Activated T-helper 1 cell treated with Interleukin-2 at 50 U/mL for 16 hours (primary cell): ENCODE results near the gene SERPINB1.
A peak's percentile ranks its signal among the peaks of the same experiment; 100 is the strongest.
"Not testable (repeated sequence)": the region's sequence is repeated elsewhere in the genome, so short reads cannot be mapped to it uniquely, and the experiment has no call there.

Experiments
- DNase-seq: peaks from one replicate; pipeline ENCODE4 v3.0.0-alpha.2; 2020; ENCODE audit warnings: low read depth

Gene SERPINB1

DNA sequence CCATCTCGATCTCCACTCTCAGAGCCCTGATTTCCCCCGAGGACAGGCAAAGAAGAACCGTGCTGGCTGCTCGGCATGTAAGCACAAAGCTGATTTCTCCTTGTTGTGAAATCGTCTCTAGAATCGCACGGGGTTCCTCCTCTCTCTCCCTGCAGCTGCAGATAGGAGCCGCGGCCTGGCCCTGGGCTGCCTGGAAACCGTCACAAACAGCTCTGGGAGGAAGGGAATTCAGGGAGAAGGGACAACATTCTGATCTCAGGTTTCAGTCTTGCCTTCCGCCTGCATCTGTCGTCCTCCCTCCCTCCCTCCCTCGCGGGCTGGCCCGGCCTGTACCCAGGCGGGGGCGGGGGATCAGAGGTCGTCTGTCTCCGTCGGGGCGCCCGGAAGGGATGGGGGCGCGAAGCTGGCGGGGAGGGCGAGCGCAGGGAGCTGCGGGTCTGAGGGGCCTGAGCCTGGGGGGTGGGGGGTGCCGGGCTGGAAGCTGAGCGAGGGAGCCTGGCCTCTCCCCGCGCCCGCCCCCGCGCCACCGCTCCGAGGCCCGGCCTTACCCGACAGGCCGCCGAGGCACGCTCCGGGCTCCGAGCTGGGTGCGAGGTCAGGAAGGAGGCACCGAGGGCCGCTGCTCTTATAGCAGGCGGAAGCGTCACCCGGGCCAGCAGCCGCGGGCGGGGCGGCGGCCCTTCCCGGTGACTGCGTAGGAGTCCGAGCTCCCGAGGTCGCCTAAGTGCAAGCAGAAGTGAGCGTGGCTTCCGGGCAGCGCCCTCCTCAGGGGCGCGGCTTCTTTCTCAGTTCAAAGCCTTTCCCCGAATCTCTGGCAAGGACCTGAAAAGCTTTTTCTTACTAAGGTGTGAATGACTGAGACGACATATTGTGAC, at the start of gene SERPINB1:
SERPINB1 (minus strand) TSS at position 600 of the 875 bp plus-strand sequence. CDS start 1,277 bp downstream, outside the sequence.
- DNase-seq = peak; percentile 59

- DNase-seq = no peak
Measured at GRCh38 chr6:2890976-2891767, 49.5 kb upstream of the SERPINB1 start.

- no peak for DNase-seq
Measured at GRCh38 chr6:2885967-2886735, 44.5 kb upstream of the SERPINB1 start.

DNA sequence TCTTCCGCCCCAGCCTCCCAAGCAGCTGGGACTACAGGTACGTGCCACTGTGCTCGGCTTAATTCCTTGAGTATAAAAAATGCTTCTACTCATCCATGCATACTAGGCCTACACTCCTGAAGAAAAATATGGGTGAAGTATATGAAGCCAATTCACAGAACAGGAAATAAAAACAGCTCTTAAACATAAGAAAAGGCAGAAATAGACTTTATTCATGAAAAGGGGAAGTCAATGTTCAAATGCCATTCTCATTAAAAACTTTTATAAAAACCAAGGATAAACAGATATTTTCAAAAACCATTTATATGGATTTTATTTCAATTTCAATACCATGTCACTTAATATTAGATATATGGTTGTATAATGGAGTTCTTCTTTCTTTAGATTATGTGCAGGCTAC, 43.1 kb upstream of the SERPINB1 start:
- no peak for DNase-seq

- DNase-seq = no peak
Measured at GRCh38 chr6:2883673-2884072, 42.0 kb upstream of the SERPINB1 start.

- no peak for DNase-seq
Measured at GRCh38 chr6:2881423-2881822, 39.8 kb upstream of the SERPINB1 start.

DNA sequence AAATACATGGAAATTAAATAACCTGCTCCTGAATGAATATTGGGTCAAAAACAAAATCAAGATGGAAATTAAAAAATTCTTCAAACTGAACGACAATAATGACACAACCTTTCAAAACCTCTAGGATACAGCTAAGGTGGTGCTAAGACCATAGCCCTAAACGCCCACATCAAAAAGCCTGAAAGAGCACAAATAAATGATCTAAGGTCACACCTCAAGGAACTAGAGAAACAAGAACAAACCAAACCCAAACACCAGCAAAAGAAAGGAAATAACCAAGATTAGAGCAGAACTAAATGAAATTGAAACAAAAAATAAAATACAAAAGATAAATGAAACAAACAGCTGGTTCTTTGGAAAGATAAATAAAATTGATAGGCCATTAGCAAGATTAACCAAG, 38.5 kb upstream of the SERPINB1 start:
- not testable (repeated sequence) for DNase-seq

GRCh38 chr6:2877960-2878359, 36.3 kb upstream of the SERPINB1 start:
- no peak for DNase-seq

GRCh38 chr6:2877057-2877882, 35.6 kb upstream of the SERPINB1 start:
- no peak for DNase-seq

GRCh38 chr6:2876210-2877056, 34.8 kb upstream of the SERPINB1 start:
- DNase-seq = no peak

DNA sequence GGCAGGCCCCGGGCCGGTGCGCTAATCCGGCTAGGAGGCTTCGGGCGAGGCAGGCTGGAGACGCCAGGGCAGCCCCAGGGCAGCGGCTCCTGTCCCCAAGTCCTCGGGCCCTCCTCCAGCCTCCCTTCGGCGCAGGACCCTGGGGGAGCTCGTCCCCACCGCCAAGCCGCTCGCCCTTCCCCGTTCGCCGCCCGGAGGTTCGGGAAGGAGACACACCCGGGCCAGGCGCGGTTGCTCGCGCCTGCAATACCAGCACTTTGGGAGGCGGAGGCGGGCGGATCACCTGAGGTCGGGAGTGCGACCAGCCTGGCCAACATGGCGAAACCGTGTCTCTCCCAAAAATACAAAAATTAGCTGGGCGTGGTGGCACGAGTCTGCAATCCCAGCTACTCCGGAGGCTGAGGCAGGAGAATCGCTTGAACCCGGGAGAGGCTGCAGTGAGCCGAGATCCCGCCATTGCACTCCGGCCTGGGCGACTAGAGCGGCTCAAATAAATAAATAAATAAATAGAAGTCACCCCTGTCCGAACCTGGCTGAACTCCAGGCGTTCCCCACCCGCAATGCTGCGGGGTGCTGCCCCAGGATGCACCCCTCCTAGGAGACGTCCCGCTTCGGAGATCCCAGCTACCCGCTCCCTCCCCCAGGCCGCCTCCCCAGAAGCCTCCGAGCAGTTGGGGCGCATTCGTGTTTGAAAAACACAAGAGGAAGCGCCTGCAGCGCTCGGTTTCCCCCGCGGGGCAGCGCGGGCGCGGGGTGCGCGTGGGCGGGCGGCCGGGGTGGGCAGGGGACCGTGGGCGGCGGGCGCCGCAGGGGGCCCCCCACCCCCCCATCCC, 33.9 kb upstream of the SERPINB1 start:
- DNase-seq = peak; percentile 37

DNA sequence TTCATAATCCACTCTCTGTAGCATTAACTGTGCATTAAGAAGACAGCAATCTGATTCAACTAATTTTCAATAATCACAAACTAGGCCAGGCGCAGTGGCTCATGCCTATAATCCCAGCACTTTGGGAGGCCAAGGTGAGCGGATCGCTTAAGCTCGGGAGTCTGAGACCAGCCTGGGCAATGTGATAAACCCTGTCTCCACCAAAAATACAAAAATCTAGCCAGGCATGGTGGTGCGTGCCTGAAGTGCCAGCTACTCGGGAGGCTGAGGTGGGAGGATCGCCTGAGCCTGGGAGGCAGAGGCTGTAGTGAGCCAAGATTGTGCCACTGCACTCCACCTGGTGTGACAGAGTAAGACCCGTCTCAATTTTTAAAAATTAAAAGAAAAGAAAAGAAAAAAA, 32.0 kb upstream of the SERPINB1 start:
- DNase-seq = no peak

DNA sequence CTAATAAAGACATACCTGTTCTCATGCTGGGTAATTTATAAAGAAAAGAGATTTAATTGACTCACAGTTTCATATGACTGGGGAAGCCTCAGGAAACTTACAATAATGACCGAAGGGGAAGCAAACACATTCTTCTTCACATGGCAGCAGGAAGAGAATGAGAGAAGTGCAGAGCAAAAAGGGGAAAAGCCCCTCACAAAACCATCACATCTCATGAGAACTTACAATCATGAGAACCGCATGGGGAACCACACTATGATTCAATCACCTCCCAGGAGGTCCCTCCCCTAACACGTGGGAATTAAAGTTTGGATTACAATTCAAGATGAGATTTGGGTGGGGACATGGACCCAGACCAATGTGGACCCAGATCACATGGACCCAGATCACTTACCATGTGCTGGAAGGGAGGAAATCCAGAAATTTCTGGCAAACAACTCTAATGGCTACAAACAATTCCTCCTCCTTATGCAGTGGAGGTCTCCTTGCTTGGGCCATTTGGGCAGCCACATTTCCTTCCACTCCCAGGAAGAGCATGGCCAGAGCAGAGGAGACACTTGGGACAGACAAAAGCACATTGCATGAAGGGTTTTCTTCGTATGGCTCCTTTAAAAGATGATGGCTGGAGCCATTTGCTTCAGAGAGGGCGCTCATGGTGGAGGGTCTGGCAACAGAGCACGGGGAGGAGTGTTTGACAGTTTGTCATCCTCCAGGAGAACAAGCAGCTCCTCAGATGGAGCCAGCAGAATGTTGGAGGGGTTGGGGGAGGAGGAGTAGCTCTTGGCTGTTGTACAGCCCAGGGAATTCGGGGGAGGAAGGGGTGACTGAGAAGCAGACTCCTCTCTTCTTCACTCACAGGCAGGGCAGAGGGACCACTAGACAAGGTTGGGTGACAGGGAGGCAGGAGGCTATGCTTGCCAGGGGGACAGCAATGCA, 31.0 kb upstream of the SERPINB1 start:
- no peak for DNase-seq

- no peak for DNase-seq
Measured at GRCh38 chr6:2871953-2872352, 30.3 kb upstream of the SERPINB1 start.

DNA sequence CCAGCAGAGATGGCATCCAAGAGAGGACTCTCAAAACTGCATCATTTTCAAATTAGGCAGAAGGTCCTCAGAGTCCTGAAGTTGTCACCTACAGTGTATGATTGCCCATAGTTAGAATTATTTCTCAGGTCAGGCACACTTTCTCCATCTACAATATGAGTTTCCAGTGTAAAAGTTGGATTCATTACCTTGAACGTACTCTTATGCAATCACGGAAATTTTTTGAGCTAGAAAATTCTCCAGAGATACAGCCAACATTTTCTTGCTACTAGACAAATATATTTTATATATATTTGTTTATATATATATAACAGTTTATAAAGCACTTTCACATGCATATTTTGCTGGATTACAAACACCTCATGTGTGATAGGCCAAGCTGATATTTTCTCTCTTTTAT, 29.4 kb upstream of the SERPINB1 start:
- DNase-seq = no peak

DNA sequence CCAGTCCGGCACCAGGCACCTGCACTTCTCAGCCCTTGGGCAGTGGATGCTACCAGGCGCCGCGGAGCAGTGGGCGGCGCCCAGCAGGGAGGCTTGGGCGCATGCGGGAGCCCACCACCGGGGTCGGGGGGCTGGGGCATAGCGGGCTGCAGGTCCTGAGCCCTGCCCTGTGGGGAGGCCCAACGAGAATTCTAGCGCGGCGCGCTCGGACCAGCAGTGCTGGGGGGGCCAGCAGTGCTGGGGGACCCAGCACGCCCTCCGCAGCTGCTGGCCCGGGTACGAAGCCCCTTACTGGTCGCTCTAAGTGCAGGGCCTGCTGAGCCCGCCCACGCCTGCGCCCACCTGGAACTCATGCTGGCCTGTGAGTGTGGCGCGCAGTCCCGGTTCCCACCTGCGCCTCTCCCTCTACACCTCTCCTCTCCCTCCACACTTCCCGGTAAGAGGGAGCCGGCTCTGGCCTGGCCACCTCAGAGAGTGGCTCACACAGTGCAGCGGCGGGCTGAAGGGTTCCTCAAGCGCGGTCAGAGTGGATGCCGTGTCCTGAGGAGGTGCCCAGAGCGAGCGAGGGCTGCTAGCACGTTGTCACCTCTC, 28.5 kb upstream of the SERPINB1 start:
- DNase-seq = no peak

DNA sequence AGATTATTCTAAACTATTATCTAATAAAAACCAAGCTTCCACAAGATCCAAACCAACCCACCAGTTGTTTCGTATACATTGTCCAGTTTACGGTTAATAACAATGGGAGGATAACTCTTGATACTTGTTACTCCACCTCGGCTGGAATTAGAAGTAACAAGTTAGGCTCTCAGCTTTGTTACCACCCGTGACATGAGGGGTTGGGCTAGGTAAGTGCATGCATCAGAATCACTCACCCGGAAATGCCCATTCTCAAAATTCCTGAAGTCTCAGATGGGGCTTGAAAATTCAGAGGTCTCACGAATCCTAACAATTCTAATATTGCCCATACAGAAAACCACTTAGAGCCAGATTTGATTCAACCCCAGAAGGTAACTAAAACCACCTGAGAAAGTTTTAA, 27.0 kb upstream of the SERPINB1 start:
- DNase-seq = no peak
